Epithelial cell of proximal tubule (primary cell): ENCODE measurements around the gene FAT4. TPM values are rescaled to one million over a fixed set of nuclear protein-coding genes. Genes with fewer than 3 reads are reported as not detected.
A peak's percentile ranks its signal among the peaks of the same experiment; 100 is the strongest.

Experiments
- DNase-seq: peaks from one replicate; pipeline ENCODE4 v3.0.0-alpha.2; 2011; ENCODE audit warnings: low read depth
- H3K4me3 ChIP-seq: 2 replicates; pipeline ENCODE4 v1.5.1; 2011; ENCODE audit warnings: low read depth, mild to moderate bottlenecking, low read length
- CTCF ChIP-seq: conservative IDR thresholded peaks from 2 replicates; pipeline ENCODE4 v1.5.1; 2012; ENCODE audit warnings: low read depth, mild to moderate bottlenecking, low read length
- total RNA-seq: library from RNA; depleted of rRNA; stranded (reverse); fragments of >200 nt; gene quantifications from 2 replicates; pipeline ENCODE4 v1.2.3, GENCODE V29; 2015

FAT4 gene
- total RNA-seq, 1 donor from 2014 or later: 0.58 TPM

DNA sequence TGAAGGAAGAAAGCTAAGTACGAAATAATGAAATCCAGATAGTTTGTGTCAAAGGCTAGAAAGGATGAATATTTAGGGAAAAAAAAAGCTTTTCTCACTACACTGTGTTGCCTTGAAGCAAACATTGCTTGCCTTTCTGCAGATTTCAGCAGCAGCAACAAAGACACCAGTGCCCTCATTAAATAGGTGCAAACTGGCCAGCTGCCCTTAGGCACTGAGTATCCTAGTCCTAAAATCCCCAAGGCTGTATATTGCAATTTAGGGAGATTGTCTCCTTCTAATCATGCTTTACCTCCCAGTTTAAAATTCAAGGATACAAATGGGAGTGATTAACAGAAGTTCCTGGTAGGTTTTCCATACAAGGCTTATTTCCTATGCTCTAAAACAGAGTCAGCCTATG lies 8.6 kb upstream of the FAT4 start:
- TF ChIP-seq CTCF: no peak
- H3K4me3 ChIP-seq: no peak overlapping the region
- DNase-seq: no peak

GRCh38 chr4:125306533-125306932 lies 8.2 kb upstream of the FAT4 start:
- TF ChIP-seq CTCF: no peak
- DNase-seq: no peak
- no peak overlapping the region for H3K4me3 ChIP-seq

DNA sequence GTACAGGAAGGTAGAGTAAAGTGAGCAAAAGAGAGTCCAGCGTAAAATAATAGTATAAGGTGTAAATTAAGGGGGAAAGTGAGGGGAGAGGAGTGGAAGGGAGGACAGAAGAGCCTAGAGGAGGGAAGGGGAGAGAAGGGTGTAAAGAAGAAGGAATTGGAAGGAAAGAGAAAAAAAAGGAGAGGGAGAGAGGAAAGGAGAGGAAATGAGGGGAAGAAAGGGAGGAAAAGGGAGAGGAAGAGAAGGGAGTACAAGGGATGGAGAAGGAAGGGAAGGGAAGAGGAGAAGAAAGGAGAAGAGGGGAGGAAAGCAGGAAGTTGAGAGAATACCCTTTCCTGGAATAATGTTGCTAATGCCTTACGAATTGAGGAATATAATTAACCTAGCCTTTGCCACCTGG lies 3.3 kb upstream of the FAT4 start:
- no peak overlapping the region for H3K4me3 ChIP-seq
- no peak for TF ChIP-seq CTCF
- DNase-seq: no peak

DNA sequence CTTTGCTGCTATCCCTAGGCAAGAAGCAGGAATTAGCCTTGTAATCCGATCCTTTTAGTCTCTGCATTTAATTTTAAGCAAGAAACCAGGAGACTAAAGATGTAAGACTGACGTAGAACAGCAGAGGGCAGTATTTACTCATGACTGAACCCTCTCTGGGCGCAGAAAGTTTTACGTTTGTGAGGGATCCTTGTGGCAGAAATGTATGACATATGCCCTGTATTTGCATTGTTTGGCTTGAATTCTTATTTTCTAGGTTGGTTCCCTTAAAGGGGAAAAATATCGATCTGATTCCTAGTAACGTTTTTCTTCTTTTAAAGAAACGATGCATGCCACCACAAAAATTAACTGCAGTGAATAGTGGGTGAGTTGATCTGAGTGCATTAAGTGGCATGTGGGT lies 1.3 kb upstream of the FAT4 start:
- H3K4me3 ChIP-seq: no peak overlapping the region
- no peak for DNase-seq
- TF ChIP-seq CTCF: peak; percentile 89

GRCh38 chr4:125313989-125314667 lies 627 bp upstream of the FAT4 start:
- H3K4me3 ChIP-seq: peak overlapping the region; percentile 94
- DNase-seq: no peak
- TF ChIP-seq CTCF: no peak

DNA sequence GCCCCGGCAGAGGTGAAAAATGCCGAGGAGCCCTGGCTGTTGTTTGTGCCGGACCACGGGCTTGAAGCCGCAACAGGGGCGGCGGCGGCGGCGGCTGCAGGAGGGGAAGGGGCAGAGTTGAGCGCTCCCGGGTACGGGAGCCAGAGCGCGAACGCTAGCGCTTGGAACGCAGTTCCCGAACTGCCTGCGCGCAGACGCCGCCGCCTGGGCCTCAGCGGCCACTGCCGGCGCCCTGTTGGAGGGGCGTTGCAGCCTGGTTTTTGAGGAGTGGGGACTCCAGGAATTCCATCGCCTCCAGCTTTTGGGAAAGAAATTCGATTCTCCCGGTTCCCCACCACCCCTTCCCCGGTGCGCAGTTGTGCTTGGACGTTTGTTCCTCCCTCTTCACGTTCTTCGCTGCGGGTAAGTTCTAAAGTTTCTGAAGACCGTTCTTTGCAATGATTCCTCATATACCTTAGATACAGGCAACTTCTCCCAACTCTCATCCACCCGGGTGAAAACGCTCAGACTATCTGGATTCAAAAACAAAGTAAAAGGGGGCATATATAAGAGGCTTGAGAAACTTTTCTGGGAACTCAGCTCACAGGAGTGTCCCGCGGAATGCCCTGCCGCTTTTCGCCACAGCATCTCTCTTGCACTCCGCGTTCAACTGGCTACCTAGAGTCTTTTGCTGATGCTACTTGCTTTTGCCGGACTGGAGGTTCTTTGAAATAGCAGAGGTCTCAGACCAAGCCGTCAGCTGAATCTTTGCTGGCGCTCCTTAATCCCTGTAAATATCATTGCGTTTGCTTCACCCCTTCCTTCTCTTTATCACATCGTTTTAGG lies 1.0 kb downstream of the FAT4 start:
- no peak for DNase-seq
- peak overlapping the region; percentile 94 for H3K4me3 ChIP-seq
- TF ChIP-seq CTCF: peak; percentile 14
